Measurements from ENCODE around the gene OLFM1. TPM values are rescaled to one million over a fixed set of nuclear protein-coding genes. Genes with fewer than 3 reads are reported as not detected.

OLFM1 gene
- total RNA-seq, 6 experiments from 2014 or later: 0.07 to 0.15 TPM; not detected in 4

- no peak for TF ChIP-seq CTCF (IDR thresholded peaks at IDR 0.05)
- H3K36me3 Mint-ChIP-seq (ENCODE audit: low read depth): no peaks in the 10 kb centered on the region
- H3K27ac Mint-ChIP-seq: no peak overlapping the region
- no peak overlapping the region for H3K4me3 Mint-ChIP-seq
- 0 out of 2 replicates have a peak, but pooled peaks cover under 1% of the 10 kb centered on the region for H3K9me3 Mint-ChIP-seq
- DNase-seq: no peak
- peaks cover 18% of the 10 kb centered on the region for H3K27me3 Mint-ChIP-seq (ENCODE audit: insufficient read depth)
- no peaks in the 10 kb centered on the region for H3K4me1 Mint-ChIP-seq (ENCODE audit: low read depth)
Observed at GRCh38 chr9:135096408-135096895, 9.0 kb downstream of the OLFM1 start.

- H3K27ac Mint-ChIP-seq: no peak overlapping the region
- H3K9me3 Mint-ChIP-seq: no peaks in the 10 kb centered on the region
- H3K4me3 Mint-ChIP-seq: no peak overlapping the region
- TF ChIP-seq CTCF (IDR thresholded peaks at IDR 0.05): no peak
- H3K4me1 Mint-ChIP-seq (ENCODE audit: low read depth): no peaks in the 10 kb centered on the region
- no peak for DNase-seq
- no peaks in the 10 kb centered on the region for H3K36me3 Mint-ChIP-seq (ENCODE audit: low read depth)
- H3K27me3 Mint-ChIP-seq (ENCODE audit: insufficient read depth): peaks cover 16% of the 10 kb centered on the region
Observed at GRCh38 chr9:135098400-135099105, 11.1 kb downstream of the OLFM1 start.

- TF ChIP-seq CTCF (IDR thresholded peaks at IDR 0.05): no peak
- no peaks in the 10 kb centered on the region for H3K4me1 Mint-ChIP-seq (ENCODE audit: low read depth)
- no peak overlapping the region for H3K4me3 Mint-ChIP-seq
- no peak for DNase-seq
- no peak overlapping the region for H3K27ac Mint-ChIP-seq
- no peaks in the 10 kb centered on the region for H3K9me3 Mint-ChIP-seq
- H3K27me3 Mint-ChIP-seq (ENCODE audit: insufficient read depth): peaks cover 13% of the 10 kb centered on the region
- H3K36me3 Mint-ChIP-seq (ENCODE audit: low read depth): no peaks in the 10 kb centered on the region
Observed at GRCh38 chr9:135099574-135099973, 12.1 kb downstream of the OLFM1 start.

- H3K36me3 Mint-ChIP-seq (ENCODE audit: low read depth): no peaks in the 10 kb centered on the region
- DNase-seq: no peak
- no peak overlapping the region for H3K27ac Mint-ChIP-seq
- H3K4me1 Mint-ChIP-seq (ENCODE audit: low read depth): no peaks in the 10 kb centered on the region
- no peak overlapping the region for H3K4me3 Mint-ChIP-seq
- peaks cover 14% of the 10 kb centered on the region for H3K27me3 Mint-ChIP-seq (ENCODE audit: insufficient read depth)
- TF ChIP-seq CTCF (IDR thresholded peaks at IDR 0.05): no peak
- no peaks in the 10 kb centered on the region for H3K9me3 Mint-ChIP-seq
Observed at GRCh38 chr9:135100241-135100681, 12.8 kb downstream of the OLFM1 start.

GRCh38 chr9:135100725-135101410, 13.4 kb downstream of the OLFM1 start:
- no peak for TF ChIP-seq CTCF (IDR thresholded peaks at IDR 0.05)
- Mint-ChIP-seq H3K27me3 (ENCODE audit: insufficient read depth) (peaks cover 12% of the 10 kb centered on the region), H3K36me3 (ENCODE audit: low read depth) (no peaks in the 10 kb centered on the region), H3K9me3 (no peaks in the 10 kb centered on the region), H3K4me3 (no peak overlapping the region), H3K27ac (no peak overlapping the region), H3K4me1 (ENCODE audit: low read depth) (no peaks in the 10 kb centered on the region)
- no peak for DNase-seq

All from HFFc6 (cell line).